ENCODE data around the gene FAM47E.

DNA sequence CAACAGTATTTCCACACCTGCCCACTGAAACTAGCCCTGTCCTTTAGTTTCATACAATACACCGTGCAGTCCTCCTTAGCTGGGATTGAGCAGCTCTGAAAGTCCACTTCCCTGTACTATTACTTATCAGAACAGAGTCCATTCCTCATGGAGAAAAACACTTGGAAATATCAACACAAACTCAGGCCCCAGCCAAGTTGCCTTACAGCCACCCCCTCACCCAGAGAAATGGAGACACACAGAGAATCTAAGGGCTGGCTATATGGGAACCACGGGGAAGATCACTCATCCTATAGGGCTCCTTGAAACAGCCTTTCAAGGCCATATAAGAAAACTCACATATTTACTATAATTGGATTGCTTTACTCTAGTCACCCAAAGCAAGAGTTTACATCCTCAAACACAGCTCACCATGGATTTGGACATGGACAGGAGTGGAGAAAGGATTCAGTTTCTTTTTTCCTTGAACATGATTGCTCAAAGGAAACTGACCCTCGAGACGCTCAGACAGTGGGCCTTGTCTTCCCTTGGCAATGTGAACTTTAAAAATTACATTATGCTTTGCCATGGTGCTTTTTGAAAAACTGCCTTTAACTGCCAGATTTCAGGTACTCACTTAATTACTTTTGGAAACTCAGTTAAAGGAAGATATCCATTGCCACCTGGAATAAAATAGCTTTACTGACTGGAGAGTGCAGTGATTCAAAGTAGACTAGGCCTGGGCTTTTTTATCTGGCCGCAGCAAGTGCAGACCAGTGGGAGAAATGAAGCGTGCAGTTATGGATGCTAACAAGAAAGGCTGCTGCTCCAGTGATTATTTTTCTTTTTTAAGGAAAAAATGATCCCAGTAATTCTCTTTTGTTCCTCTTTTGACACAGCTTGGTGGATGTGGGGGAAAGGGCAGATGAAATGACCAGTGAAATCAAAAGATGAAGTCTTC is 39.5 kb upstream of the FAM47E start:
- TF ChIP-seq, protein P1, sequence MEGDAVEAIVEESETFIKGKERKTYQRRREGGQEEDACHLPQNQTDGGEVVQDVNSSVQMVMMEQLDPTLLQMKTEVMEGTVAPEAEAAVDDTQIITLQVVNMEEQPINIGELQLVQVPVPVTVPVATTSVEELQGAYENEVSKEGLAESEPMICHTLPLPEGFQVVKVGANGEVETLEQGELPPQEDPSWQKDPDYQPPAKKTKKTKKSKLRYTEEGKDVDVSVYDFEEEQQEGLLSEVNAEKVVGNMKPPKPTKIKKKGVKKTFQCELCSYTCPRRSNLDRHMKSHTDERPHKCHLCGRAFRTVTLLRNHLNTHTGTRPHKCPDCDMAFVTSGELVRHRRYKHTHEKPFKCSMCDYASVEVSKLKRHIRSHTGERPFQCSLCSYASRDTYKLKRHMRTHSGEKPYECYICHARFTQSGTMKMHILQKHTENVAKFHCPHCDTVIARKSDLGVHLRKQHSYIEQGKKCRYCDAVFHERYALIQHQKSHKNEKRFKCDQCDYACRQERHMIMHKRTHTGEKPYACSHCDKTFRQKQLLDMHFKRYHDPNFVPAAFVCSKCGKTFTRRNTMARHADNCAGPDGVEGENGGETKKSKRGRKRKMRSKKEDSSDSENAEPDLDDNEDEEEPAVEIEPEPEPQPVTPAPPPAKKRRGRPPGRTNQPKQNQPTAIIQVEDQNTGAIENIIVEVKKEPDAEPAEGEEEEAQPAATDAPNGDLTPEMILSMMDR (IDR thresholded peaks at IDR 0.05; ENCODE audit: low read depth, low read length) = no peak
- TF ChIP-seq EZH2phosphoT487 (IDR thresholded peaks at IDR 0.05; ENCODE audit: low read depth) = no peak

Measured in OCI-LY3 (cell line).